SK-N-SH treated with all-trans-retinoic acid at 6 μM for 48 hours (cell line): ENCODE data around the gene STMP1.

Experiments
- ATAC-seq: fragments of 200-7000 bp; cut with Tn5 transposase; 3 replicates; pipeline ENCODE4 v1.9.1; 2020; ENCODE audit warnings: mild to moderate bottlenecking, moderate library complexity
- ARNTL ChIP-seq: fragments of 450-650 bp; formaldehyde crosslinking; IDR thresholded peaks from 2 replicates; pipeline ENCODE4 v1.5.0; 2020; ENCODE audit warnings: low read depth, mild to moderate bottlenecking, moderate library complexity, borderline replicate concordance
- BACH2 ChIP-seq: fragments of 250-450 bp; sonication (Bioruptor Pico); IDR thresholded peaks from 2 replicates; pipeline ENCODE4 v1.9.0; 2021; ENCODE audit warnings: mild to moderate bottlenecking, borderline replicate concordance
- CSDC2 ChIP-seq: fragments of 250-450 bp; sonication (Bioruptor Pico); IDR thresholded peaks from 2 replicates; pipeline ENCODE4 v1.5.0; 2020; ENCODE audit warnings: mild to moderate bottlenecking, moderate library complexity
- ESRRG ChIP-seq: fragments of 250-450 bp; sonication (Bioruptor Pico); IDR thresholded peaks from 2 replicates; pipeline ENCODE4 v1.6.1; 2021; ENCODE audit warnings: mild to moderate bottlenecking
- GLIS3 ChIP-seq: fragments of 250-450 bp; sonication (Bioruptor Pico); IDR thresholded peaks from 2 replicates; pipeline ENCODE4 v1.5.0; 2020; ENCODE audit warnings: mild to moderate bottlenecking, moderate library complexity
- ISL1 ChIP-seq: fragments of 250-450 bp; sonication (Bioruptor Pico); IDR thresholded peaks from 2 replicates; pipeline ENCODE4 v2.1.2; 2022; ENCODE audit warnings: mild to moderate bottlenecking, moderate library complexity
- OSR1 ChIP-seq: fragments of 250-450 bp; sonication (Bioruptor Pico); IDR thresholded peaks from 2 replicates; pipeline ENCODE4 v1.8.0; 2022; ENCODE audit warnings: moderate library complexity, mild to moderate bottlenecking, inconsistent platforms
- PPARA ChIP-seq: fragments of 250-450 bp; sonication (Bioruptor Pico); IDR thresholded peaks from 2 replicates; pipeline ENCODE4 v1.5.0; 2020; ENCODE audit warnings: mild to moderate bottlenecking, borderline replicate concordance
- RARB ChIP-seq: fragments of 250-450 bp; sonication (Bioruptor Pico); IDR thresholded peaks from 2 replicates; pipeline ENCODE4 v1.8.0; 2021; ENCODE audit warnings: mild to moderate bottlenecking, moderate library complexity
- SNAI2 ChIP-seq: fragments of 250-450 bp; sonication (Bioruptor Pico); IDR thresholded peaks from 2 replicates; pipeline ENCODE4 v1.5.0; 2020; ENCODE audit warnings: mild to moderate bottlenecking, moderate library complexity
- TCF4 ChIP-seq: fragments of 250-450 bp; sonication (Bioruptor Pico); IDR thresholded peaks from 2 replicates; pipeline ENCODE4 v1.8.0; 2021; ENCODE audit warnings: mild to moderate bottlenecking, moderate library complexity, borderline replicate concordance
- TOX ChIP-seq: fragments of 250-450 bp; sonication (Bioruptor Pico); IDR thresholded peaks from 2 replicates; pipeline ENCODE4 v1.8.0; 2021; ENCODE audit warnings: mild to moderate bottlenecking, moderate library complexity, borderline replicate concordance
- ZC3H10 ChIP-seq: fragments of 250-450 bp; sonication (Bioruptor Pico); IDR thresholded peaks from 2 replicates; pipeline ENCODE4 v1.5.1; 2021; ENCODE audit warnings: mild to moderate bottlenecking, moderate library complexity
- ZFP3 ChIP-seq: fragments of 250-450 bp; sonication (Bioruptor Pico); IDR thresholded peaks from 2 replicates; pipeline ENCODE4 v1.5.0; 2020; ENCODE audit warnings: mild to moderate bottlenecking, moderate library complexity
- ZFP30 ChIP-seq: fragments of 450-650 bp; formaldehyde crosslinking; IDR thresholded peaks from 2 replicates; pipeline ENCODE4 v1.5.0; 2022; ENCODE audit warnings: mild to moderate bottlenecking, moderate library complexity
- ZNF565 ChIP-seq: fragments of 450-650 bp; formaldehyde crosslinking; conservative IDR thresholded peaks from 2 replicates; pipeline ENCODE4 v1.5.0; 2020; ENCODE audit warnings: low read depth, mild to moderate bottlenecking, moderate library complexity
- TF ChIP-seq, protein P1 (sequence below): fragments of 250-450 bp; sonication (Bioruptor Pico); IDR thresholded peaks from 2 replicates; pipeline ENCODE4 v1.5.1; 2020; ENCODE audit warnings: low read depth, mild to moderate bottlenecking, moderate library complexity
- TF ChIP-seq, protein P2 (sequence below): fragments of 250-450 bp; sonication (Bioruptor Pico); IDR thresholded peaks from 2 replicates; pipeline ENCODE4 v1.5.0; 2020; ENCODE audit warnings: mild to moderate bottlenecking, moderate library complexity
- TF ChIP-seq, protein P3 (sequence below): fragments of 250-450 bp; sonication (Bioruptor Pico); IDR thresholded peaks from 2 replicates; pipeline ENCODE4 v1.5.1; 2021; ENCODE audit warnings: mild to moderate bottlenecking, moderate library complexity
- TF ChIP-seq, protein P4 (sequence below): fragments of 250-450 bp; sonication (Bioruptor Pico); IDR thresholded peaks from 2 replicates; pipeline ENCODE4 v1.8.0; 2021; ENCODE audit warnings: low read depth, mild to moderate bottlenecking, moderate library complexity, borderline replicate concordance
- TF ChIP-seq, protein P5 (sequence below): fragments of 250-450 bp; sonication (Bioruptor Pico); IDR thresholded peaks from 2 replicates; pipeline ENCODE4 v1.8.0; 2020; ENCODE audit warnings: mild to moderate bottlenecking, moderate library complexity, borderline replicate concordance

The STMP1 gene

DNA sequence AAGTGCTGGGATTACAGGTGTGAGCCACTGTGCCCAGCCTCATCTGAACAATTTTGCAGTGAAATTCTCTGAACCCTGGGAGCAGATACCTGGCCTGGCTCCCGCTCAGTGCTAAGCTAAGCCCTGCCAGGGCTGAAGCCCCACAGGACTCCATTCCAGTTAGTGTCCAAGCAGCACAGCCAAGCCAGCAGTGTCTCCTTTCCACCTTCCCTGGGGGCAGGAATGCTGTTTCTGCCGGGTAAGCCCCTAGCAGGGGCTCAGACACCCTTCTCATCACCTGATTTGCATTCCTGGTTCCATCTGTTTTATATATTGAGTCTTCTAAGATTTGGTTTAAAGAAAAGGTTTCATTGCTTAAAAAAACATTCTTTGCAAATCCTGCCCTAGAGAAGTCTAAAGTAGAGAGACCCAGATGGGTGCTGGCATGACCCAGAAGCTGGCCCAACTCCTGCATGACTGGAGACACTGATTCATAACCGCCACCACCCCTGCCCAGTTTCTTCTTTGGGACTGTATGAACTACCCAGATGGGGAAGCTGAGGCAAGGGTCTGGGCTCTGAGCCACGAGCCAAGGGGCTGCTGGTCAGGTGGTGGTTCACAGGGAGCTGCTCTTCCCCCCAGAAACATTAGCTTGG is 51.6 kb downstream of the STMP1 start:
- TF ChIP-seq PPARA (CRISPR knock-in tag) (no peak), RARB (no peak), ZFP30 (CRISPR knock-in tag) (no peak)
- ATAC-seq = peak; percentile 9

DNA sequence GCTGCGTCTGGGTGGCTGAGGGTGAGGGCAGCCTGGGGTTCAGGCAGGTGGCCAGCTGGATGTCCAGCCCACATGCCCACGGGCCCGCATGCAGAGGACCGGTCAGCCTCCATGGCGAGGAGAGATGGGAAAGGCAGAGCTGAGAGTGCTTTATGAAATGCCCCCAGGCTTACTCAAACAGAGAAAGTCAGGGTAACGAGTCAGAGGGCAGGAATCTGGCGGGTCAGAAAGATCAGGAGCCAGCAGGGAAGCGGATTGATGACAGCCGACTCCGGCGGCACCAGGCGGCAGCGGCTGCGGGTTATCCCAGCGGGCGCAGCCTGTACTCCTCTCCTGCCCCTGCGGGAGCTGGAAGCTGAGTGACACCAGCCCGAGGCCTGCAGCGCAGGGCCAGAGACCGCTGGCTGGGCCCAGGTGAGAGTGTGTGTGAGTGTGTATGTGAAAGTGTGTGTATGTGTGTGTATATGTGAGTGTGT is 52.3 kb downstream of the STMP1 start:
- TF ChIP-seq TCF4 (CRISPR knock-in tag) = no peak
- no peak for TF ChIP-seq ZC3H10 (CRISPR knock-in tag)
- TF ChIP-seq, protein P1, sequence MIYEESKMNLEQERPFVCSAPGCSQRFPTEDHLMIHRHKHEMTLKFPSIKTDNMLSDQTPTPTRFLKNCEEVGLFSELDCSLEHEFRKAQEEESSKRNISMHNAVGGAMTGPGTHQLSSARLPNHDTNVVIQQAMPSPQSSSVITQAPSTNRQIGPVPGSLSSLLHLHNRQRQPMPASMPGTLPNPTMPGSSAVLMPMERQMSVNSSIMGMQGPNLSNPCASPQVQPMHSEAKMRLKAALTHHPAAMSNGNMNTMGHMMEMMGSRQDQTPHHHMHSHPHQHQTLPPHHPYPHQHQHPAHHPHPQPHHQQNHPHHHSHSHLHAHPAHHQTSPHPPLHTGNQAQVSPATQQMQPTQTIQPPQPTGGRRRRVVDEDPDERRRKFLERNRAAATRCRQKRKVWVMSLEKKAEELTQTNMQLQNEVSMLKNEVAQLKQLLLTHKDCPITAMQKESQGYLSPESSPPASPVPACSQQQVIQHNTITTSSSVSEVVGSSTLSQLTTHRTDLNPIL (CRISPR knock-in tag) = peak; percentile 47; the same call in 1 of the 2 replicates
- no peak for TF ChIP-seq ESRRG (CRISPR knock-in tag)
- TF ChIP-seq, protein P2, sequence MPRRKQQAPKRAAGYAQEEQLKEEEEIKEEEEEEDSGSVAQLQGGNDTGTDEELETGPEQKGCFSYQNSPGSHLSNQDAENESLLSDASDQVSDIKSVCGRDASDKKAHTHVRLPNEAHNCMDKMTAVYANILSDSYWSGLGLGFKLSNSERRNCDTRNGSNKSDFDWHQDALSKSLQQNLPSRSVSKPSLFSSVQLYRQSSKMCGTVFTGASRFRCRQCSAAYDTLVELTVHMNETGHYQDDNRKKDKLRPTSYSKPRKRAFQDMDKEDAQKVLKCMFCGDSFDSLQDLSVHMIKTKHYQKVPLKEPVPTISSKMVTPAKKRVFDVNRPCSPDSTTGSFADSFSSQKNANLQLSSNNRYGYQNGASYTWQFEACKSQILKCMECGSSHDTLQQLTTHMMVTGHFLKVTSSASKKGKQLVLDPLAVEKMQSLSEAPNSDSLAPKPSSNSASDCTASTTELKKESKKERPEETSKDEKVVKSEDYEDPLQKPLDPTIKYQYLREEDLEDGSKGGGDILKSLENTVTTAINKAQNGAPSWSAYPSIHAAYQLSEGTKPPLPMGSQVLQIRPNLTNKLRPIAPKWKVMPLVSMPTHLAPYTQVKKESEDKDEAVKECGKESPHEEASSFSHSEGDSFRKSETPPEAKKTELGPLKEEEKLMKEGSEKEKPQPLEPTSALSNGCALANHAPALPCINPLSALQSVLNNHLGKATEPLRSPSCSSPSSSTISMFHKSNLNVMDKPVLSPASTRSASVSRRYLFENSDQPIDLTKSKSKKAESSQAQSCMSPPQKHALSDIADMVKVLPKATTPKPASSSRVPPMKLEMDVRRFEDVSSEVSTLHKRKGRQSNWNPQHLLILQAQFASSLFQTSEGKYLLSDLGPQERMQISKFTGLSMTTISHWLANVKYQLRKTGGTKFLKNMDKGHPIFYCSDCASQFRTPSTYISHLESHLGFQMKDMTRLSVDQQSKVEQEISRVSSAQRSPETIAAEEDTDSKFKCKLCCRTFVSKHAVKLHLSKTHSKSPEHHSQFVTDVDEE (CRISPR knock-in tag) = 0 out of 2 replicates have a peak, but pooled peaks have one; percentile 7
- TF ChIP-seq, protein P3, sequence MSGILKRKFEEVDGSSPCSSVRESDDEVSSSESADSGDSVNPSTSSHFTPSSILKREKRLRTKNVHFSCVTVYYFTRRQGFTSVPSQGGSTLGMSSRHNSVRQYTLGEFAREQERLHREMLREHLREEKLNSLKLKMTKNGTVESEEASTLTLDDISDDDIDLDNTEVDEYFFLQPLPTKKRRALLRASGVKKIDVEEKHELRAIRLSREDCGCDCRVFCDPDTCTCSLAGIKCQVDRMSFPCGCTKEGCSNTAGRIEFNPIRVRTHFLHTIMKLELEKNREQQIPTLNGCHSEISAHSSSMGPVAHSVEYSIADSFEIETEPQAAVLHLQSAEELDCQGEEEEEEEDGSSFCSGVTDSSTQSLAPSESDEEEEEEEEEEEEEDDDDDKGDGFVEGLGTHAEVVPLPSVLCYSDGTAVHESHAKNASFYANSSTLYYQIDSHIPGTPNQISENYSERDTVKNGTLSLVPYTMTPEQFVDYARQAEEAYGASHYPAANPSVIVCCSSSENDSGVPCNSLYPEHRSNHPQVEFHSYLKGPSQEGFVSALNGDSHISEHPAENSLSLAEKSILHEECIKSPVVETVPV (CRISPR knock-in tag) = no peak
- peak; percentile 73 for ATAC-seq

DNA sequence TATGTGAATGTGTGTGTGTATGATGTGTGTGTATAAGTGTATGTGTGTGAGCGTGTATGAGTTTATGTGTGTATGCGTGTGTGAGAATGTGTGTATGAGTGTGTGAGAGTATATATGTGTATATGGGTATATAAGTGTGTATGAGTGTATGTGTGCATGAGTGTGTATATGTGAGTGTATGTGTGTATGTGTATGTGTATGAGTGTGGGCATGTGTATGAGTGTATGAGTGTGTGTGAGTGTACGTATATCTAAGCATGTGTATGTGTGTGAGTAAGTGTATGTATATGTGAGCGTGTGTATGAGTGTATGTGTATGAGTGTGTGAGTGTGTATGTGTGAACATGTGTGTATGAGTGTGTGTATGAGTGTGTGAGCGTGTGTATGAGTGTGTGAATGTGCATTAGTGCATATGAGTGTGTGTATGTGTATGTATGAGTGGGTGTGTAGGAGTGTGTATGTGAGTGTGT is 52.8 kb downstream of the STMP1 start:
- no peak for ATAC-seq
- TF ChIP-seq, protein P4, sequence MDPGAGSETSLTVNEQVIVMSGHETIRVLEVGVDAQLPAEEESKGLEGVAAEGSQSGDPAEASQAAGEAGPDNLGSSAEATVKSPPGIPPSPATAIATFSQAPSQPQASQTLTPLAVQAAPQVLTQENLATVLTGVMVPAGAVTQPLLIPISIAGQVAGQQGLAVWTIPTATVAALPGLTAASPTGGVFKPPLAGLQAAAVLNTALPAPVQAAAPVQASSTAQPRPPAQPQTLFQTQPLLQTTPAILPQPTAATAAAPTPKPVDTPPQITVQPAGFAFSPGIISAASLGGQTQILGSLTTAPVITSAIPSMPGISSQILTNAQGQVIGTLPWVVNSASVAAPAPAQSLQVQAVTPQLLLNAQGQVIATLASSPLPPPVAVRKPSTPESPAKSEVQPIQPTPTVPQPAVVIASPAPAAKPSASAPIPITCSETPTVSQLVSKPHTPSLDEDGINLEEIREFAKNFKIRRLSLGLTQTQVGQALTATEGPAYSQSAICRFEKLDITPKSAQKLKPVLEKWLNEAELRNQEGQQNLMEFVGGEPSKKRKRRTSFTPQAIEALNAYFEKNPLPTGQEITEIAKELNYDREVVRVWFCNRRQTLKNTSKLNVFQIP (CRISPR knock-in tag) = no peak
- TF ChIP-seq, protein P2 (CRISPR knock-in tag) = no peak
- TF ChIP-seq, protein P3 (CRISPR knock-in tag) = no peak
- TF ChIP-seq OSR1 (CRISPR knock-in tag) (no peak), PPARA (CRISPR knock-in tag) (no peak), TOX (CRISPR knock-in tag) (no peak), SNAI2 (CRISPR knock-in tag) (no peak), CSDC2 (no peak), ZNF565 (CRISPR knock-in tag) (no peak), ZFP30 (CRISPR knock-in tag) (no peak), BACH2 (CRISPR knock-in tag) (no peak), RARB (no peak), ARNTL (CRISPR knock-in tag) (no peak), ZFP3 (no peak), ISL1 (CRISPR knock-in tag) (no peak), GLIS3 (CRISPR knock-in tag) (no peak)
- TF ChIP-seq, protein P5, sequence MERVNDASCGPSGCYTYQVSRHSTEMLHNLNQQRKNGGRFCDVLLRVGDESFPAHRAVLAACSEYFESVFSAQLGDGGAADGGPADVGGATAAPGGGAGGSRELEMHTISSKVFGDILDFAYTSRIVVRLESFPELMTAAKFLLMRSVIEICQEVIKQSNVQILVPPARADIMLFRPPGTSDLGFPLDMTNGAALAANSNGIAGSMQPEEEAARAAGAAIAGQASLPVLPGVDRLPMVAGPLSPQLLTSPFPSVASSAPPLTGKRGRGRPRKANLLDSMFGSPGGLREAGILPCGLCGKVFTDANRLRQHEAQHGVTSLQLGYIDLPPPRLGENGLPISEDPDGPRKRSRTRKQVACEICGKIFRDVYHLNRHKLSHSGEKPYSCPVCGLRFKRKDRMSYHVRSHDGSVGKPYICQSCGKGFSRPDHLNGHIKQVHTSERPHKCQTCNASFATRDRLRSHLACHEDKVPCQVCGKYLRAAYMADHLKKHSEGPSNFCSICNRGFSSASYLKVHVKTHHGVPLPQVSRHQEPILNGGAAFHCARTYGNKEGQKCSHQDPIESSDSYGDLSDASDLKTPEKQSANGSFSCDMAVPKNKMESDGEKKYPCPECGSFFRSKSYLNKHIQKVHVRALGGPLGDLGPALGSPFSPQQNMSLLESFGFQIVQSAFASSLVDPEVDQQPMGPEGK (CRISPR knock-in tag) = no peak
- TF ChIP-seq, protein P1 (CRISPR knock-in tag) = no peak
